Fibroblast of skin of right quadriceps (primary cell): ENCODE data around the gene FAM120A.
"Not testable (repeated sequence)": the region's sequence is repeated elsewhere in the genome, so short reads cannot be mapped to it uniquely, and the experiment has no call there.

Source experiments
- DNase-seq: peaks from one replicate; pipeline ENCODE4 v3.0.0-alpha.2; 2013

Gene FAM120A

GRCh38 chr9:93450945-93451815 lies at the start of gene FAM120A:
TSS of gene FAM120A (plus strand) at chr9:93451685. CDS start at chr9:93451916, 231 bp downstream.
- DNase-seq, result peak; percentile 82

- no peak for DNase-seq
Observed at GRCh38 chr9:93406371-93406770, 45.1 kb upstream of the FAM120A start.

GRCh38 chr9:93413530-93413929 lies 38.0 kb upstream of the FAM120A start:
- DNase-seq, result no peak

- DNase-seq, result no peak
Observed at GRCh38 chr9:93415176-93415690, 36.3 kb upstream of the FAM120A start.

GRCh38 chr9:93416530-93417235 lies 34.8 kb upstream of the FAM120A start:
- no peak for DNase-seq

GRCh38 chr9:93417538-93417937 lies 33.9 kb upstream of the FAM120A start:
- no peak for DNase-seq

- no peak for DNase-seq
Observed at GRCh38 chr9:93419023-93419422, 32.5 kb upstream of the FAM120A start.

GRCh38 chr9:93422977-93423616 lies 28.4 kb upstream of the FAM120A start:
- DNase-seq, result no peak

- DNase-seq, result no peak
Observed at GRCh38 chr9:93427655-93428379, 23.7 kb upstream of the FAM120A start.

GRCh38 chr9:93431539-93432105 lies 19.9 kb upstream of the FAM120A start:
- no peak for DNase-seq

- no peak for DNase-seq
Observed at GRCh38 chr9:93432964-93433363, 18.5 kb upstream of the FAM120A start.

GRCh38 chr9:93434056-93434455 lies 17.4 kb upstream of the FAM120A start:
- DNase-seq, result no peak

- no peak for DNase-seq
Observed at GRCh38 chr9:93435386-93435785, 16.1 kb upstream of the FAM120A start.

GRCh38 chr9:93436218-93436617 lies 15.3 kb upstream of the FAM120A start:
- no peak for DNase-seq

GRCh38 chr9:93436655-93437407 lies 14.7 kb upstream of the FAM120A start:
- DNase-seq, result no peak

GRCh38 chr9:93437996-93438395 lies 13.5 kb upstream of the FAM120A start:
- no peak for DNase-seq

- DNase-seq, result not testable (repeated sequence)
Observed at GRCh38 chr9:93439301-93439700, 12.2 kb upstream of the FAM120A start.

- no peak for DNase-seq
Observed at GRCh38 chr9:93440896-93441580, 10.4 kb upstream of the FAM120A start.

GRCh38 chr9:93446073-93446472 lies 5.4 kb upstream of the FAM120A start:
- DNase-seq, result no peak

GRCh38 chr9:93447655-93448054 lies 3.8 kb upstream of the FAM120A start:
- DNase-seq, result no peak
